HPDE6-E6E7 (cell line): ENCODE data around the gene MSI2.

Experiments
- DNase-seq: peaks from one replicate; pipeline ENCODE4 v3.0.0; 2011; ENCODE audit warnings: missing footprints; ENCODE audit errors: extremely low spot score

MSI2 gene

GRCh38 chr17:57574040-57574513, 317.8 kb downstream of the MSI2 start:
- DNase-seq: no peak

- DNase-seq: no peak
These were observed 320.4 kb downstream of the MSI2 start for GRCh38 chr17:57576744-57577143.

GRCh38 chr17:57577751-57578607, 321.7 kb downstream of the MSI2 start:
- DNase-seq: no peak

GRCh38 chr17:57578608-57579225, 322.4 kb downstream of the MSI2 start:
- DNase-seq: no peak

- DNase-seq: no peak
These were observed 322.9 kb downstream of the MSI2 start for GRCh38 chr17:57579245-57579644.

- DNase-seq: no peak
These were observed 323.9 kb downstream of the MSI2 start for GRCh38 chr17:57580055-57580739.

- no peak for DNase-seq
These were observed 326.8 kb downstream of the MSI2 start for GRCh38 chr17:57582881-57583756.

GRCh38 chr17:57584050-57584551, 327.8 kb downstream of the MSI2 start:
- no peak for DNase-seq

- DNase-seq: no peak
These were observed 329.2 kb downstream of the MSI2 start for GRCh38 chr17:57585341-57586195.

- DNase-seq: no peak
These were observed 329.9 kb downstream of the MSI2 start for GRCh38 chr17:57586196-57586740.

GRCh38 chr17:57586742-57587141, 330.4 kb downstream of the MSI2 start:
- no peak for DNase-seq

- DNase-seq: no peak
These were observed 331.1 kb downstream of the MSI2 start for GRCh38 chr17:57587193-57587969.

- no peak for DNase-seq
These were observed 331.8 kb downstream of the MSI2 start for GRCh38 chr17:57588086-57588485.

GRCh38 chr17:57589151-57590034, 333.1 kb downstream of the MSI2 start:
- DNase-seq: no peak

- no peak for DNase-seq
These were observed 337.6 kb downstream of the MSI2 start for GRCh38 chr17:57593739-57594462.

GRCh38 chr17:57594767-57595166, 338.4 kb downstream of the MSI2 start:
- no peak for DNase-seq

GRCh38 chr17:57595426-57595825, 339.1 kb downstream of the MSI2 start:
- DNase-seq: no peak
